Astrocyte (in vitro differentiated cells and primary cell): Measurements from ENCODE around the gene EEF2K. TPM values are rescaled to one million over a fixed set of nuclear protein-coding genes. Genes with fewer than 3 reads are reported as not detected.

Experiments
- DNase-seq: peaks from one replicate; pipeline ENCODE4 v3.0.0-alpha.2; 2010; ENCODE audit warnings: low read depth
- FAIRE-seq: peaks from 2 replicates; lab custom pipeline; 2011; peaks lifted over from hg19 to GRCh38; lab: Jason Lieb, UNC
- H2AFZ ChIP-seq: 2 replicates; pipeline ENCODE4 v1.6.0; 2012; ENCODE audit warnings: low read depth, low read length, inconsistent platforms
- H3K27ac ChIP-seq: 2 replicates; pipeline ENCODE4 v1.5.1; 2011; ENCODE audit warnings: low read depth, low read length, inconsistent platforms
- H3K27me3 ChIP-seq: 2 replicates; pipeline ENCODE4 v1.6.0; 2011; ENCODE audit warnings: low read length, inconsistent platforms; ENCODE audit not compliant: insufficient read depth
- H3K36me3 ChIP-seq: 2 replicates; pipeline ENCODE4 v1.5.1; 2011; ENCODE audit warnings: low read length, inconsistent platforms; ENCODE audit not compliant: insufficient read depth
- H3K4me1 ChIP-seq: 2 replicates; pipeline ENCODE4 v1.5.1; 2011; ENCODE audit warnings: low read length, inconsistent platforms; ENCODE audit not compliant: insufficient read depth
- H3K4me2 ChIP-seq: 2 replicates; pipeline ENCODE4 v1.6.0; 2012; ENCODE audit warnings: low read length, inconsistent platforms
- H3K4me3 ChIP-seq: 2 replicates; pipeline ENCODE4 v1.5.1; 2011; ENCODE audit warnings: low read depth, mild to moderate bottlenecking, low read length, inconsistent platforms; ENCODE audit not compliant: insufficient read depth
- H3K79me2 ChIP-seq: 2 replicates; pipeline ENCODE4 v1.6.0; 2012; ENCODE audit warnings: mild to moderate bottlenecking, low read length, inconsistent platforms; ENCODE audit not compliant: insufficient read depth
- H3K9ac ChIP-seq: 2 replicates; pipeline ENCODE4 v1.6.0; 2012; ENCODE audit warnings: mild to moderate bottlenecking, low read length, inconsistent platforms
- H3K9me3 ChIP-seq: 2 replicates; pipeline ENCODE4 v1.5.1; 2012; ENCODE audit warnings: low read depth, mild to moderate bottlenecking, low read length, inconsistent platforms; ENCODE audit not compliant: insufficient read depth
- H4K20me1 ChIP-seq: 2 replicates; pipeline ENCODE4 v1.6.0; 2012; ENCODE audit warnings: low read length, inconsistent platforms; ENCODE audit not compliant: insufficient read depth
- H3K27ac Mint-ChIP-seq: one replicate; pipeline ENCODE4 v1.8.0; 2021; ENCODE audit warnings: mild to moderate bottlenecking, mixed read lengths; ENCODE audit not compliant: unreplicated experiment
- H3K27me3 Mint-ChIP-seq: one replicate; pipeline ENCODE4 v1.8.0; 2021; ENCODE audit warnings: low read depth, mixed read lengths; ENCODE audit not compliant: unreplicated experiment
- H3K36me3 Mint-ChIP-seq: one replicate; pipeline ENCODE4 v1.8.0; 2021; ENCODE audit warnings: low read depth, mixed read lengths; ENCODE audit not compliant: unreplicated experiment
- H3K4me1 Mint-ChIP-seq: one replicate; pipeline ENCODE4 v1.8.0; 2021; ENCODE audit warnings: low read depth, mixed read lengths; ENCODE audit not compliant: unreplicated experiment
- H3K4me3 Mint-ChIP-seq: one replicate; pipeline ENCODE4 v1.8.0; 2021; ENCODE audit warnings: mild to moderate bottlenecking, moderate library complexity, mixed read lengths; ENCODE audit not compliant: unreplicated experiment
- H3K9me3 Mint-ChIP-seq: one replicate; pipeline ENCODE4 v1.8.0; 2021; ENCODE audit warnings: mild to moderate bottlenecking, mixed read lengths; ENCODE audit not compliant: unreplicated experiment
- CTCF ChIP-seq: IDR thresholded peaks from 2 replicates; pipeline ENCODE4 v1.5.1; 2011; ENCODE audit warnings: low read depth, mild to moderate bottlenecking, inconsistent platforms, low read length, moderate library complexity; ENCODE audit not compliant: insufficient read depth
- EZH2 ChIP-seq: IDR thresholded peaks from 2 replicates; pipeline ENCODE4 v1.6.1; 2012; ENCODE audit warnings: mild to moderate bottlenecking, low read length, inconsistent platforms; ENCODE audit not compliant: insufficient read depth
- total RNA-seq: library from RNA; stranded (reverse); gene quantifications from 2 replicates; pipeline ENCODE4 v1.2.1, GENCODE V29; 2021

Gene EEF2K
- total RNA-seq, 1 donor from 2014 or later = 20.9 TPM

DNA sequence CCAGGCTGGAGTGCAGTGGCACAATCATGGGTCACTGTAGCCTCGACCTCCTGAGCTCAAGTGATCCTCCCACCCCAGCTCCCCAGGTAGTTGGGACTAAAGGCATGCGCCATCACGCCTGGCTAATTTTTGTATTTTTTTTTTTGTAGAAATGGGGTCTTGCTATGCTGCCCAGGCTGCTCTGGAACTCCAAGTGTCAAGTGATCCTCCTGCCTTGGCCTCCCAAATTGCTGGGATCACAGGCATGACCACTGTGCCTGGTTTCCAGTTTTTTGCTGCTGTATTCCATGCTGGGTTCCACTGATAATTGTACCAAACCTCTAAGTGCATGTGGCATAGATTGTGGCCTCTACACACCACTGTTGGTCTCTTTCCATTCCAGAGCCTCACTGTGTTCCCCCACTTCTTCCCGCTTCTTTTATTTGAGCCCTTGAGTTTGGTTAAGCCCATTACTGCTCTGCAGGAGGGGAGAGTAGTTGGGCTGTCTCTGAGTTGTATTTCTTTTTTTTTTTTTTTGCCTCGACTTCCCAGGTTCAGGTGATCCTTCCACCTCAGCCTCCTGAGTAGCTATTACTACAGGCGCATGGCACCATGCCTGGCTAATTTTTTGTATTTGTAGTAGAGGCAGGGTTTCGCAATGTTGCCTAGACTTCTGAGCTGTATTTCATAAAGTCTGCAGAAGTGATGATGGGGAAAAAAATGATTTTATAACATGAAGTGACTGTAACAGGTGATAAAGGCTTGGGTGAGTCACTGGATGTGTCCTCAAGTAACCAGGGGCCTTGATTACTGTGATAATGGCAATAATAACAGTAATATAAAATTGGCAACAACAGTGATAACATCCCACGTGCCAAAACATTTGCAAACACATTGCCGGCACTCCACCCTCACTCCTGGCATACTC lies 30.0 kb downstream of the EEF2K start:
- Histone ChIP-seq H4K20me1 (peaks cover 9% of the 10 kb centered on the region), H3K4me2 (no peak overlapping the region), H3K36me3 (no peaks in the 10 kb centered on the region), H3K9ac (no peak overlapping the region), H3K9me3 (no peaks in the 10 kb centered on the region), H3K4me1 (no peaks in the 10 kb centered on the region), H3K79me2 (no peaks in the 10 kb centered on the region), H2AFZ (no peak overlapping the region), H3K27ac (no peak overlapping the region), H3K4me3 (no peak overlapping the region), H3K27me3 (no peaks in the 10 kb centered on the region)
- H3K4me1 Mint-ChIP-seq = peaks cover 3% of the 10 kb centered on the region
- H3K9me3 Mint-ChIP-seq = no peaks in the 10 kb centered on the region
- no peaks in the 10 kb centered on the region for H3K27me3 Mint-ChIP-seq
- no peak overlapping the region for H3K27ac Mint-ChIP-seq
- DNase-seq (no peak), FAIRE-seq (no peak)
- TF ChIP-seq EZH2 (no peak), CTCF (no peak)
- H3K36me3 Mint-ChIP-seq = peaks cover 10% of the 10 kb centered on the region
- no peak overlapping the region for H3K4me3 Mint-ChIP-seq

DNA sequence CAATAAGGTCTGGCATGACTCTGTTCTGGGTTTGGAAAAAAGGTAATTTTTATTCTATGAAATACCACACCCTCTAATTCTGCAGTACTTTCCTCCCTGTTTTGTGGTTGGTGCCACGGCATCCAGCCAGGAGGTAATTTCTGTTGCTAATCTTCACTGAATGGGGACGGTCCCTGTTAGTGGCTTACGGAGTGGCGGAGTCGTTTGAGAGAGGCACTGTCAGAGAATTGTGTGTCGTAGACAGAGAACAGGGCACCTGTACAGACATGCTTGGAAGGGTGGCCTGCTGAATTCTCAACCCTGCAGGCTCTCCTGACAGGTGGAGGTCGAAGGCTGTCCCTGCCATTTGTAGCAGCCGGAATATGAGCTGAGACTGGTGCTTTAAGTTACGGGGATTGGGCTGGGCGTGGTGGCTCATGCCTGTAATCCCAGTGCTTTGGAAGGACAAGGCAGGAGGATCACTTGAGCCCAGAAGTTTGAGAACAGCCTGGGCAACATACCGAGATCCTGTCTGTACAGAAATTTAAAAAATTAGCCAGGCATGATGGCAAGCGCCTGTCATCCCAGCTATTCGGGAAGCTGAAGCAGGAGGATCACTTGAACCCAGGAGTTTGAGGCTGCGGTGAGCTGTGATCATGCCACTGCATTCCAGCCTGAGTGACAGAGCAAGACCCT lies 33.2 kb downstream of the EEF2K start:
- H4K20me1 ChIP-seq = peaks cover 8% of the 10 kb centered on the region
- Mint-ChIP-seq H3K9me3 (no peaks in the 10 kb centered on the region), H3K4me1 (no peaks in the 10 kb centered on the region), H3K36me3 (peaks cover 2% of the 10 kb centered on the region), H3K27me3 (no peaks in the 10 kb centered on the region), H3K27ac (no peak overlapping the region), H3K4me3 (no peak overlapping the region)
- no peaks in the 10 kb centered on the region for H3K36me3 ChIP-seq
- H3K9ac ChIP-seq = no peak overlapping the region
- DNase-seq (no peak), FAIRE-seq (no peak)
- no peaks in the 10 kb centered on the region for H3K4me1 ChIP-seq
- no peaks in the 10 kb centered on the region for H3K27me3 ChIP-seq
- no peaks in the 10 kb centered on the region for H3K79me2 ChIP-seq
- no peak overlapping the region for H2AFZ ChIP-seq
- H3K9me3 ChIP-seq = no peaks in the 10 kb centered on the region
- H3K4me2 ChIP-seq = no peak overlapping the region
- no peak for TF ChIP-seq EZH2
- TF ChIP-seq CTCF = no peak
- no peak overlapping the region for H3K27ac ChIP-seq
- H3K4me3 ChIP-seq = no peak overlapping the region
